HG03060 (cell line): ENCODE data around the gene UCKL1.
"Not testable (repeated sequence)": the region's sequence is repeated elsewhere in the genome, so short reads cannot be mapped to it uniquely, and the experiment has no call there.

ENCODE experiments used
- ATAC-seq: cut with Tn5 transposase; IDR thresholded peaks from one replicate; pipeline ENCODE4 v1.9.1; 2021; ENCODE audit warnings: low read depth, moderate number of reproducible peaks; ENCODE audit not compliant: unreplicated experiment

UCKL1 gene

DNA sequence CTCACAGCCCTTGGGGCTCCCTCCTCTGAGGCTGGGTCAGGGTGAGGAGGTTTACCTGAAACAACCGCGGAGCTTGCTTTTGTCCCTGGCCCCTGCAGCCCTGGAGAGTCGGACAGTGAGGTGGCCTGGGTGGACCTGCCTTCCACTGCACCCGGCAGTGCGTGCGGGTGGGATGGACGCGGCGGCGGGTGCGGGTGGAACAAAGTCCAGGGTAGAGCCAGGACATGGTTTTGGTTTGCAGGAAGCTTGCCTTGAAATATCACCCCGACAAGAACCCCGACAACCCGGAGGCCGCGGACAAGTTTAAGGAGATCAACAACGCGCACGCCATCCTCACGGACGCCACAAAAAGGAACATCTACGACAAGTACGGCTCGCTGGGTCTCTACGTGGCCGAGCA is 27.1 kb downstream of the UCKL1 start:
- no peak for ATAC-seq

DNA sequence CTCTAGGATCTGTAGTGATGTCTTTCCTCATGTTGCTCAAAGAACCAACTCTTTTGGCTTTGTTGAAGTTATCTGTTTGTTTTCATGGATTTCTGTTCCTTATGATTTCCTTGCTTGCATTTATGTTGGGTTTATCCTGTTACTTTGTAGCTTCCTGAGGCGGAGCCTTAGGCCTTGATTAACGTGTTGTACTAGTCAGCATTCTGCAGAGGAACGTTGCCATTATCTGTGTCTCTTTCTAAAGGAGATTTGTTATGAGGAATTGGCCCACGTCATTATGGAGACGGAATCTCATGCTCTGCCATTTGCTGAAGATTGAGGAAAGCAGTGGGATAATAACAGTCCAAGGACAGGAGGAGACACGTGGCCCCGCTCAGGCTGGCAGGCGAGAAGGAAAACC is 29.9 kb downstream of the UCKL1 start:
- no peak for ATAC-seq

- ATAC-seq: no peak
Measured at GRCh38 chr20:63924241-63924640, 32.0 kb downstream of the UCKL1 start.

DNA sequence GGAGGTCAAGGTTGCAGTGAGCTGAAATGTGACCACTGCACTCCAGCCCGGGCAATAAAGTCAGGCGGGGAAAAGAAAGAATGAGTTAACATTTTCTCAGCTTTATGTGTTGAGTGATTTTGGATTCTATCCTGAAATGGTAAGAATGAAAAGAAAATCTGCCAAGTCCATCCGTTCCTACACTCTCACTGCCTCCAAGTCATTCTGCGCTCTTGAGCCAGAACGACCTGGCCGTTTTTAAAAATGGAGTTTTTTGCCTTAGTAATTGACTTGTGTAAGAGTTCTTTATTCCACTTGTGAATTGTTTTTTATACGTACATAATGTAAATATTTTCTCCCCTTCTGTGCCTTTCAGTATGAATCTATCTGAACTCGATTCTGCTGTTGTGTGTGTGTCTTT is 32.6 kb downstream of the UCKL1 start:
- ATAC-seq: no peak

DNA sequence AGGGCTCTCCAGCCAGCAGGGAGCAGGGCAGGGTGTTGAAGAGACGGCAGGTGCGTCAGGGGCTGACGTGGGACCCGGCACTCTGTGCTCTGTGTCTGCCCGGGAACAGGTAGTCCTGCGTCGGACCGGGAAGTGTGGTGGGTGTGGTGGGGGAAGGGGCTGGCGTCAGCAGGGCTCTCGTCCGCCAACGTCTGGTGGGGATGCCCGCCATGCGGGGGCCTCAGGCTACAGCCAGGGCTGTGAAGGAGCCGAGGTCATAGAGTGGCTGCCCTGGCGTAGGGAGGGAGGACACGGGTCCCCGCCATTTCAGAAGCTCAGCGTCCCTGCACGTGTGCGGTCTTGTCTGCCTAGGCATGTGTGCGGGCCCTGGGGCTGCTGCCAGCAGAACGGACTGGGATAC is 36.0 kb downstream of the UCKL1 start:
- ATAC-seq: no peak

DNA sequence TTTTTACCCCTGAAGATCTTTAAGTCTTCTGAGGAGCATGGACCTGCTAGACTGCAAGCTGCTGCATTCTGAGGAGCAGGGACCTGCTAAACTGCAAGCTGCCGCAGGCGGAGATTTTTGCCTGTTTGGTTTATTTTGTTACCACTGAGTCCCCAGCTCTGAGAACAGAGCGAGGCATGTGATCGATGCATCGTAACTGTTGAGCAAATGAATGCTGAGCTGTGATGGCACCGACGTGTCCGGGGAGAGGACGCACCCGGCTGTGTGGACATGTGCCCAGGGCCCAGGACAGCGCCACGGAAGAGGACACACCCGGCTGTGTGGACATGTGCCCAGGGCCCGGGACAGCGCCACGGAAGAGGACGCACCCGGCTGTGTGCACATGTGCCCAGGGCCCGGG is 37.1 kb downstream of the UCKL1 start:
- no peak for ATAC-seq

- no peak for ATAC-seq
Measured at GRCh38 chr20:63917811-63918210, 38.4 kb downstream of the UCKL1 start.

DNA sequence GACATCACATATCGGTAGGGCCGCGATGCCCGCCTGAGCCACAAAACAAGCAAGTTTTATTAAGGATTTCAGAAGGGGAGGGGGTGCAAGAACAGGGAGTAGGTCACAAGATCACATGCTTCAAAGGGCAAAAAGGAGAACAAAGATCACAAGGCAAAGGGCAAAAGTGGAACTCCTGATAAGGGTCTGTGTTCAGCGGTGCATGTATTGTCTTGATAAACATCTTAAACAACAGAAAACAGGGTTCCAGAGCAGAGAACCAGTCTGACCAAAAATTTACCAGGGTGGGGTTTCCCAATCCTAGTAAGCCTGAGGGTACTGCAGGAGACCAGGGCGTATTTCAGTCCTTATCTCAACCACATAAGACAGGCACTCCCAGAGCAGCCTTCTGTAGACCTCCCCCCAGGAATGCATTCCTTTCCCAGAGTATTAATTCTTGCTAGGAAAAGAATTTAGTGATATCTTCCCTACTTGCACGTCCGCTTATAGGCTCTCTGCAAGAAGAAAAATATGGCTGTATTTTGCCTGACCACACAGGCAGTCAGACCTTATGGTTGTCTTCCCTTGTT is 39.8 kb downstream of the UCKL1 start:
- ATAC-seq: not testable (repeated sequence)

GRCh38 chr20:63915471-63915870 is 40.7 kb downstream of the UCKL1 start:
- ATAC-seq: no peak

DNA sequence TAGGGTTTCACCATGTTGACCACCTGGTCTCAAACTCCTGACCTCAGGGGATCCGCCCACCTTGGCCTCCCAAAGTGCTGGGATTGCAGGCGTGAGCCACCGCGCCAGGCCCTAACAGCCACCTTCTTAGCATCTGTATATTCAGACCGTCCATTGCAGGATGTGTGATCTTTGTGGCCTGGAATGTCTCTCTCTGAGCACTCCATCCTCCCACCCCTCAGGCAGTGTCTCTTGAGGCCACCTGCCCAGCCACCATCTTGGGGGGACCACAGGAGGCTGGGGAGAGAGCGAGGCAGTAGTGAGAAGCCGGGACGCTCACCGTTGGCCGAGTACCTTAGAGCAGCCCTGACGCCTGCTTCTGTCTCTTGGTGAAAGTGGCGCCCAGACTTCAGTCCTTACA is 42.4 kb downstream of the UCKL1 start:
- no peak for ATAC-seq

- no peak for ATAC-seq
Measured at GRCh38 chr20:63911176-63911575, 45.0 kb downstream of the UCKL1 start.

DNA sequence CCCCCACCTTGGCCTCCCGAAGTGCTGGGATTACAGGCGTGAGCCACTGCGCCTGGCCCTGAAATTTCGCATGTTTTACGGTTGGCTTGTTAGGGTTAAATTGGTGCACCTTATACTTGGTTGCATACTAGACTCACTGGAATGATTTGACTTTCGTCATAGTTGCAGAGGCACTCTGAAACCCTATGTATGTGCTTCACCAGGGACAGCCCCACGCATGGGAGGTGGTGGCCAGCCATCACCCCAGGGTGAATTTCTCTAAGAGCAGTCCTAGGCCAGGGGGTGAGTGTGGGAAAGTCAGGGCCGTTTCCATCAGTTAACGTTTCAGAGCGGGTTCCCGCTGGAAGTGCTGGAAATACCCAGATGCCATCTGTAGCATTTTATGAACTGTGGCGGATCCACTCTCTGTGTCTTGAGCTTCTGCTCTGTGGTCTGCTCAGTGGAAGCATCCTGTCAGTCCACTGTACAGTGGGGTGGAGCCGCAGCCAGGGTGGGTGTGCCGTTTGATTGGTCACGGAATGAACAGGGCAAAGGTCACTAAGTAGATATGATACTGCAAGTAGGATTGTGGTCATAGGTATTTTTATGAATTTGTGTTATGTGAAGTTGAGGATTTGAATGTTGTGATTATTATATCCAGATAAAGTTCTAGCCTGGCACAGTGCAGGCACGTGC is 48.1 kb downstream of the UCKL1 start:
- no peak for ATAC-seq

DNA sequence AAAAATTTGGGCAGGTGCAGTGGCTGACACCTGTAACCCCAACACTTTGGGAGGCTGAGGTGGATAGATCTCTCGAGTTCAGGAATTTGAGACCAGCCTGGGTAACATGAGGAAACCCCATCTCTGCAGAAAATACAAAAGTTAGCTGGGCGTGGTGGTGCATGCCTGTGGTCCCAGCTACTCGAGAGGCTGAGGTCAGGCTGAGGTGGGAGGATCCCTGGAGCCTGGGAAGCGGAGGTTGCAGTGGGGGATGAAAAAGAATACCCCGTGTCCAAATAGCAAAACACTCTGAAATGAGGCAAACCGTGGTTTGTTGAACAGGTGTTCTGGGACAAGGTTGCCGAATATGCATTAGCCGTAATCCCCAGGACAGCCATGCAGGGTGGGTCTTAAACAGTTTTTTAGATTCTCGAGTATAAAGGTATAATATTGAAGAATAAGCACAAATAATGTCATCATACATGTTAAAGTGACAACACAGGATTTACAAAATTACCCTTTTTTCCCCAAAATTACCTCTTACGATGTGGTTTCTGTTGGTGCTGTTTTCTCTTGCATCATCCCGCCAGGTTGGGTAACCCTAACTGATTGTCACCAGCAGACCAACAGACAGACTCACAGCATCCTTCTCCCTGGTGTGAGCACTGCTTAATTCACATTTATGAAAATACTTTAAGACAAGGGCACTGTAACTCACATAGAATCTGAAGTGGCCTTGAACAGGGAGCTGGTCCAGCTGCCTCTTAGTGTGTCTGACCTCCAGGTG is 52.2 kb downstream of the UCKL1 start:
- no peak for ATAC-seq

DNA sequence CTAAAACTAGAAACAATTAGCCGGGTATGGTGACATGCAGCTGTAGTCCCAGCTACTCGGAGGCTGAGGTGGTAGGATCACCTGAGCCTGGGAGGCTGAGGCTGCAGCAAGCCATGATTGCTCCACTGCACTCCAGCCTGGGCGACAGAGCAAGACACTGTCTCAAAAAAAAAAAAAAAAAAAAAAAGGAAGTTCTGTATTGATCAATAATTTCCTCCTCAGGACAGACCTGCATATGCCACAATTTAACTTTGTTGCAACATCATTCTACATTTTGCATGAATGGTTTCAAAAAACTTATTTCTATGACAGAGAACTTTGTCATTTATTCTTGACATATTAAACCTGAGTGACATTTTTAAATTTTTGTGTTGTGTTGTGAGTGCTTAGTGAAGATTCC is 55.8 kb downstream of the UCKL1 start:
- no peak for ATAC-seq

GRCh38 chr20:63898882-63899558 is 57.2 kb downstream of the UCKL1 start:
- ATAC-seq: no peak

GRCh38 chr20:63897978-63898561 is 58.1 kb downstream of the UCKL1 start:
- ATAC-seq: no peak

GRCh38 chr20:63896264-63897105 is 59.7 kb downstream of the UCKL1 start:
- ATAC-seq: no peak

DNA sequence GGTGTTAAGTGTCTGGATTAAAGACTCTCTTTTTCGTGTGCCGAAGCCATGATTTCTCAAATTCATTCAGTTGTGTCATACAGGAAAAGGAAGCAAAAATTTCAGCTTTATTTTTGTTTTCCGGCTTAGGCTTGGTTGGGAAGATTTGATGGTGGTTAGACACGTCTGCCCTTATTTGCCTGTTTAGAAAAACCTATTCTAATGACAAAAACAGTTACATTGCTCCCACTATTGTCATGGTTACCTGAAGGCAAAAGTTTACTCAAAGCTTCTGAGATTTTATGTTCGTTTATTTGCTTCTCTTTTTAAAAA is 60.3 kb downstream of the UCKL1 start:
- no peak for ATAC-seq

- no peak for ATAC-seq
Measured at GRCh38 chr20:63895202-63895951, 60.8 kb downstream of the UCKL1 start.
